ENCODE measurements around the gene NDRG4.
A peak's percentile ranks its signal among the peaks of the same experiment; 100 is the strongest.

Gene NDRG4

DNA sequence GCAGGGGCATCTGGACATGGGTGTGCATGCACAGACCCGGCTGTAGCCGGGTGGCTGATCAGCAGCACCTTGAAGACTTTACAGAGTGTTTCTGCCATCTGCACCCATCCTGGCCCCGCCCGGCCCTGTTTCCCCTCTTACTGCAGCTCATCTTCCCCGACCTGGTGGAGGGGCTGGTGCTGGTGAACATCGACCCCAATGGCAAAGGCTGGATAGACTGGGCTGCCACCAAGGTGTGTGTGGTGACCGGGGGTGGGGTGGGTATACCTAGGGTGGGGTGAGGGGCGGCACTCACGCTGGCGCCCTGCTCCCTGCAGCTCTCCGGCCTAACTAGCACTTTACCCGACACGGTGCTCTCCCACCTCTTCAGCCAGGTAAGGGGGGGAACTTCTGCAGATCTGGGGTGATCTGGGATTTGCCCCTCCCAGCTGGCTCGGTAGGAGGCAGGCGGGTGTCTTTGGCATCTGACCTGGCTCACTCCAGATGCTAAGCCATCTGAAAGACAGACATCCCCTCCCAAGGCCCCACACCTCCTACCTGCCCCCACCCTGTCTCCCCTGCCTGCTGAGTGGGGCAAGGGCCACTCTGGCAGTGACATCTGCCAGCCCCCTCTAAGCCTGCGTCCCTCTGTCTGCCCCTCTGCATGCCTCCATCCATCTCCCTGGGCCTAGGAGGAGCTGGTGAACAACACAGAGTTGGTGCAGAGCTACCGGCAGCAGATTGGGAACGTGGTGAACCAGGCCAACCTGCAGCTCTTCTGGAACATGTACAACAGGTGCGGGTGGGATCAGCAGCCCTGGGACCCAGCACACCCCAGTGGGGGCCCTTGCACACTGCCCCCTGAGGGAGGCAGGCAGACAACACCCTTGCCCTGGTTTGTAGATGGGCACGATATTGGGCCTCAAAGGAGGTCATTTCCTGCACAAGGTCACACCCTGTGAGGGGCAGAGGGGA, 6.6 kb downstream of the NDRG4 start:
- Histone ChIP-seq H3K9me2 (replicated peaks; ENCODE audit: control insufficient read depth, low read length) (no peaks in the 10 kb centered on the region), H4K20me1 (ENCODE audit: control insufficient read depth, insufficient read depth, low read depth, low read length) (peaks cover 5% of the 10 kb centered on the region; the same call in 1 of the 2 replicates), H3K4me1 (ENCODE audit: control insufficient read depth, low read length) (peaks cover 12% of the 10 kb centered on the region), H3K27me3 (ENCODE audit: control insufficient read depth, low read length) (peaks cover 9% of the 10 kb centered on the region), H3K4me3 (ENCODE audit: low read length) (no peak overlapping the region), H3K79me2 (ENCODE audit: control insufficient read depth, low read length) (peaks cover 6% of the 10 kb centered on the region), H3K27ac (ENCODE audit: low read depth, low read length) (no peak overlapping the region), H3F3A (ENCODE audit: control insufficient read depth, insufficient read depth) (no peaks in the 10 kb centered on the region), H3K4me2 (ENCODE audit: low read length) (no peak overlapping the region), H3K9me3 (ENCODE audit: control insufficient read depth, insufficient read depth, low read length) (no peaks in the 10 kb centered on the region), H3K36me3 (ENCODE audit: control insufficient read depth, low read length) (peaks cover 5% of the 10 kb centered on the region; the same call in 1 of the 2 replicates)
- TF ChIP-seq EZH2phosphoT487 (IDR thresholded peaks at IDR 0.05; ENCODE audit: borderline replicate concordance, low read length) = no peak

GRCh38 chr16:58507195-58507962, 7.4 kb downstream of the NDRG4 start:
- Histone ChIP-seq H3K27ac (ENCODE audit: low read depth, low read length) (no peak overlapping the region), H3K27me3 (ENCODE audit: control insufficient read depth, low read length) (peaks cover under 1% of the 10 kb centered on the region; the same call in 1 of the 2 replicates), H4K20me1 (ENCODE audit: control insufficient read depth, insufficient read depth, low read depth, low read length) (peaks cover 7% of the 10 kb centered on the region; the same call in 1 of the 2 replicates), H3K9me3 (ENCODE audit: control insufficient read depth, insufficient read depth, low read length) (no peaks in the 10 kb centered on the region), H3K79me2 (ENCODE audit: control insufficient read depth, low read length) (peaks cover 12% of the 10 kb centered on the region), H3K36me3 (ENCODE audit: control insufficient read depth, low read length) (peaks cover 13% of the 10 kb centered on the region), H3K4me2 (ENCODE audit: low read length) (no peak overlapping the region), H3K4me3 (ENCODE audit: low read length) (no peak overlapping the region), H3F3A (ENCODE audit: control insufficient read depth, insufficient read depth) (no peaks in the 10 kb centered on the region), H3K9me2 (replicated peaks; ENCODE audit: control insufficient read depth, low read length) (no peaks in the 10 kb centered on the region), H3K4me1 (ENCODE audit: control insufficient read depth, low read length) (peaks cover 14% of the 10 kb centered on the region)
- no peak for TF ChIP-seq EZH2phosphoT487 (IDR thresholded peaks at IDR 0.05; ENCODE audit: borderline replicate concordance, low read length)
- TF ChIP-seq, protein P1, sequence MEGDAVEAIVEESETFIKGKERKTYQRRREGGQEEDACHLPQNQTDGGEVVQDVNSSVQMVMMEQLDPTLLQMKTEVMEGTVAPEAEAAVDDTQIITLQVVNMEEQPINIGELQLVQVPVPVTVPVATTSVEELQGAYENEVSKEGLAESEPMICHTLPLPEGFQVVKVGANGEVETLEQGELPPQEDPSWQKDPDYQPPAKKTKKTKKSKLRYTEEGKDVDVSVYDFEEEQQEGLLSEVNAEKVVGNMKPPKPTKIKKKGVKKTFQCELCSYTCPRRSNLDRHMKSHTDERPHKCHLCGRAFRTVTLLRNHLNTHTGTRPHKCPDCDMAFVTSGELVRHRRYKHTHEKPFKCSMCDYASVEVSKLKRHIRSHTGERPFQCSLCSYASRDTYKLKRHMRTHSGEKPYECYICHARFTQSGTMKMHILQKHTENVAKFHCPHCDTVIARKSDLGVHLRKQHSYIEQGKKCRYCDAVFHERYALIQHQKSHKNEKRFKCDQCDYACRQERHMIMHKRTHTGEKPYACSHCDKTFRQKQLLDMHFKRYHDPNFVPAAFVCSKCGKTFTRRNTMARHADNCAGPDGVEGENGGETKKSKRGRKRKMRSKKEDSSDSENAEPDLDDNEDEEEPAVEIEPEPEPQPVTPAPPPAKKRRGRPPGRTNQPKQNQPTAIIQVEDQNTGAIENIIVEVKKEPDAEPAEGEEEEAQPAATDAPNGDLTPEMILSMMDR (IDR thresholded peaks at IDR 0.05; ENCODE audit: low read depth, low read length, poor library complexity, severe bottlenecking) = peak; percentile 42

DNA sequence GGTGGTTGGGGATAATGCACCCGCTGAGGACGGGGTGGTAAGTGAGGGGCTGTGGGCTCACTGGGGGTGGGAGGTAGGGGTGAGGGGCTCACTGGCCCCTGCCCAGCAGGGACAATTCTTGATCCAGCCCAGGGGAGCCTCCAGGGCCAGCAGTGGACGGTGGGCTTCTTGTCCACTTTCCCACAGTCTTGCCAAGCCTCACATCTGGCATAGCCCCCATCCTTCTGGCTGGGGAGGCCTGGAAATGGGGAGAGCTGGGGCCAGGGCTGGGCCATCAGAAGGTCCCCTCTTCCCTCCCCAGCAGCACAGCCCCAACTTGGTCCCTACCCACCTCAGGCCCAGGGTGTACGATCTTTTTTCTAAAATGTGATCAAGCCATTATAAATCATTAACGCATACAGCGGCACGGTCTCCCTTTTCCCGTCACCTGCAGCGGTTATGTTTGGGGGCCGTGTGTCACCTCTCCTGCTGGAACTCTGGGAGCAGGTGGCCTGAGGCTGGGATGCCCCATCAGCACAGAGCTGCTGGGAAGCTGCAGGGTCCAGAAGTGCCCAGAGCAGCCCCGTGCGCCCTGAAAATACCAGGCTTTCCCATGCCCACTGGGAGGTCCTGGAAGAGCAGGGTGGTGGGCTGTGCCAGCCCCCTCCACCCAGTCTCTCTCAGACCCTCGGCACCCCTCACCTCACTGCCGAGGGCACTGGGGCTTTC, 8.2 kb downstream of the NDRG4 start:
- H3K79me2 ChIP-seq (ENCODE audit: control insufficient read depth, low read length) = peaks cover 15% of the 10 kb centered on the region
- no peak overlapping the region for H3K27ac ChIP-seq (ENCODE audit: low read depth, low read length)
- no peak overlapping the region for H3K4me2 ChIP-seq (ENCODE audit: low read length)
- H3F3A ChIP-seq (ENCODE audit: control insufficient read depth, insufficient read depth) = peaks cover under 1% of the 10 kb centered on the region
- H3K9me2 ChIP-seq (replicated peaks; ENCODE audit: control insufficient read depth, low read length) = no peaks in the 10 kb centered on the region
- H3K4me3 ChIP-seq (ENCODE audit: low read length) = no peak overlapping the region
- peaks cover 14% of the 10 kb centered on the region for H3K4me1 ChIP-seq (ENCODE audit: control insufficient read depth, low read length)
- peaks cover 7% of the 10 kb centered on the region; the same call in 1 of the 2 replicates for H4K20me1 ChIP-seq (ENCODE audit: control insufficient read depth, insufficient read depth, low read depth, low read length)
- TF ChIP-seq EZH2phosphoT487 (IDR thresholded peaks at IDR 0.05; ENCODE audit: borderline replicate concordance, low read length) = no peak
- TF ChIP-seq, protein P1 (IDR thresholded peaks at IDR 0.05; ENCODE audit: low read depth, low read length, poor library complexity, severe bottlenecking) = no peak
- peaks cover 14% of the 10 kb centered on the region for H3K36me3 ChIP-seq (ENCODE audit: control insufficient read depth, low read length)
- H3K27me3 ChIP-seq (ENCODE audit: control insufficient read depth, low read length) = no peaks in the 10 kb centered on the region
- H3K9me3 ChIP-seq (ENCODE audit: control insufficient read depth, insufficient read depth, low read length) = no peaks in the 10 kb centered on the region

Data from DOHH2 (cell line).